IPS-15b (cell line): ENCODE measurements around the gene WIPF2.

ENCODE experiments used
- H3K27me3 ChIP-seq: one replicate; pipeline ENCODE4 v1.6.1; 2013; ENCODE audit warnings: low read length; ENCODE audit not compliant: control insufficient read depth, insufficient read depth
- H3K36me3 ChIP-seq: one replicate; pipeline ENCODE4 v1.6.1; 2013; ENCODE audit warnings: low read length; ENCODE audit not compliant: control insufficient read depth, insufficient read depth
- H3K4me1 ChIP-seq: one replicate; pipeline ENCODE4 v1.6.1; 2013; ENCODE audit warnings: mild to moderate bottlenecking, low read length; ENCODE audit not compliant: control insufficient read depth, insufficient read depth
- H3K4me3 ChIP-seq: one replicate; pipeline ENCODE4 v1.5.1; 2013; ENCODE audit warnings: low read depth, low read length
- H3K9ac ChIP-seq: one replicate; pipeline ENCODE4 v1.6.1; 2013; ENCODE audit warnings: low read depth, mild to moderate bottlenecking, low read length
- H3K9me3 ChIP-seq: one replicate; pipeline ENCODE4 v1.6.1; 2013; ENCODE audit warnings: mild to moderate bottlenecking, low read length; ENCODE audit not compliant: control insufficient read depth, insufficient read depth

Gene WIPF2

GRCh38 chr17:40312131-40312731 is 93.1 kb downstream of the WIPF2 start:
- no peaks in the 10 kb centered on the region for H3K36me3 ChIP-seq
- H3K9ac ChIP-seq, result no peak overlapping the region
- H3K27me3 ChIP-seq, result peaks cover 20% of the 10 kb centered on the region
- peaks cover 14% of the 10 kb centered on the region for H3K4me1 ChIP-seq
- no peaks in the 10 kb centered on the region for H3K9me3 ChIP-seq
- H3K4me3 ChIP-seq, result no peak overlapping the region

DNA sequence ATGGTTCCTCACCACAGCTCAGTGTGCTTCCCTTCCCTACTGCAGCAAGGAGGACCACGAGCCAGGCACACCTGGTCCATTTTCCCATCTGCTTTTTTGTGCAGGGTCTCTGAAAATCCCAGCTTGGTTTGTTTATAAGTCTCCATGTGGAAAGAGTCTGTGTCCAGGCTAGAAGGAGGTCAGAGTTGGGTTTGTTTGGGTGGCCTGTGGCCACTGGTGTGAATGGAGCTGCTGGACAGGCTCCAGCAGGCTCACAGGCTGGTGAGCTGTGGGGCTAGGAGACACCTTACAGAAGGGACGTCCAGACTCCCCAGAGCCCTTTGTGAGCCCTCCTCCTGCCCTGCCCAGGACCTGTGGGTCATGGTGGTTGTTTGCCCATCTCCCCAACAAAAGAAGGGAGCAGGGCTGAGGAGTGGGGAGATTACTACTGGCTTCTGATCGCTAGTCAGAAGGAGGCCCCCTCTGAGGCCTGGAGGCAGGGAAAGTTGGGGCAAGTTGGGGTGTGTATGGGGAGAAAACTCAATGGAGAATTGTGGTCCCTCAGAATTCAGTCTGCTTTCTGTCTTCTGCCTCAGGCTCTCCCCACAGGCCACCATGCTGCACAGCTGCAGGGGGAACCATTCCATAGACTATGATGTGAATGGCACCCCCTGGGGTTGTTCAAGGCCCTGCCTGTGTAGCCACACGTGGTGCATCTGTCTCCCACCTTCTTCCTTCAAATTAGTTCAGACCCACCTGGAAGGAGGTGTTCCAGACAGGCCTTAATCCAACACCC is 94.0 kb downstream of the WIPF2 start:
- no peak overlapping the region for H3K9ac ChIP-seq

GRCh38 chr17:40313668-40314583 is 94.8 kb downstream of the WIPF2 start:
- Histone ChIP-seq H3K9ac (no peak overlapping the region), H3K4me1 (no peaks in the 10 kb centered on the region), H3K36me3 (no peaks in the 10 kb centered on the region), H3K4me3 (no peak overlapping the region), H3K27me3 (peaks cover 26% of the 10 kb centered on the region), H3K9me3 (no peaks in the 10 kb centered on the region)

More for the DNA sequence above, 94.0 kb downstream of the WIPF2 start:
- H3K9me3 ChIP-seq, result no peaks in the 10 kb centered on the region
- peaks cover 22% of the 10 kb centered on the region for H3K27me3 ChIP-seq
- peaks cover 5% of the 10 kb centered on the region for H3K4me1 ChIP-seq
- no peak overlapping the region for H3K4me3 ChIP-seq
- H3K36me3 ChIP-seq, result no peaks in the 10 kb centered on the region

GRCh38 chr17:40314584-40314956 is 95.5 kb downstream of the WIPF2 start:
- Histone ChIP-seq H3K27me3 (peaks cover 32% of the 10 kb centered on the region), H3K36me3 (no peaks in the 10 kb centered on the region), H3K4me3 (no peak overlapping the region), H3K4me1 (no peaks in the 10 kb centered on the region), H3K9ac (no peak overlapping the region), H3K9me3 (no peaks in the 10 kb centered on the region)

DNA sequence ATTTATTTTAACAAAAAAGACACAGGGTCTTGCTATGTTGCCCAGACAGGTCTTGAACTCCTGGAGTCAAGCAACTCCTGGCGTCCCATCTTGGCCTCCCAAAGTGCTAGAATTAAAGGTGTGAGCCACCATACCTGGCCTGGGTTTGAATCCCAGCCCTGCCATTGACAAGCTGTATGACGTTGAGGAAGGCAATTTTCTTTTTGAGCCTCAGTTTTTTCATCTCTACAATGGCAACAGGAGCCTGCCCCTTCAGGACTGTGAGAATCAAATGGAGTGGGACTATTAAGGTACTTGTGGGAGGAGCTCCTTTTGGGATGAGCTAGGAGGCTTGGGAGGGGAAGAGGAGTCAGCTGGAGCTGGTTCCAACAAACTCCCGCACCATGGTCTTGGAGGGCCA is 96.1 kb downstream of the WIPF2 start:
- Histone ChIP-seq H3K36me3 (no peaks in the 10 kb centered on the region), H3K4me3 (no peak overlapping the region), H3K9me3 (no peaks in the 10 kb centered on the region), H3K27me3 (peaks cover 33% of the 10 kb centered on the region), H3K9ac (no peak overlapping the region), H3K4me1 (no peaks in the 10 kb centered on the region)

DNA sequence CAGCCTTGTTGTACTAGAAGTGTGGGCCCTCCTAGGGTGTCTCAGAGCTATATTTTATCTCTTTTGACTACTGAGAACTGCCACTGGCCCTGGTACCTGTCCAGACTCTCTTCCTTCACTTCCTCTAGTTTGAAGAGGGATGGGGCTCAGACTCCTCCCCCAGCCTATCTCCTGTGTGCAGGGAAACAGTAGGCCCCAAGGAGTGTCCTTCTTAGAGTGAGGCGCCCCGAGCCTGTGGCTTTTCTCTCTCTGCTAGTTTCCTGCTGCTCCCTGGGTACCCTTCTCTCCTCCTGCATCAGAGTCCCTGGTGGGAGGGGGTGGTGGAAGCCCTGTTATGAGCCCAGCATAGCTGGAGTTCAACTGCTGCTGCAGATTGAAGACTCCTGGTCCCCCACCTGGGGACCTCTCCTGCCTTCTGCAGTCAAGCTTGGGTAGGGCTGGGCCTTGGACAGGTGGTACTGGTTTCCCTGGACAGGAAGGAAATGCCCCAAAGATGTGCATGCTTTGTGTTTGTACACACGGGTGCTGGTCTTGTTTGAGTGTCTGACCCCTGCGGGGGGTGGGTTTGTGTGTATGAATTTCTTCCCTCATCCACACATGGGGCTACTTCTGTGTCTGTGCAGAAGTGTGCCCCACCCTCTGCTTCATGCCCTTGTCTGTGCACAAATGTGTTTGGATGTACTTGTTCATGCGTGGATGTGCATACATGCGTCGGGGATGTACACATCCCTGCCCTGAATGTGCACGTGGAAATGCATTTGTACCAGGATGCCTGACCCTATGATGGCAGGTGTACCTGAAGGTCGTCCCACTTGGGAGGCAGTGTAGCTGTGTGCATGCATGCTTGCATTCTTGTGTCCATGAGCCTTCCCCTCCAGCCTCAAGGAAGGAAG is 96.8 kb downstream of the WIPF2 start:
- Histone ChIP-seq H3K27me3 (peaks cover 36% of the 10 kb centered on the region), H3K4me1 (peaks cover under 1% of the 10 kb centered on the region), H3K9ac (no peak overlapping the region), H3K4me3 (peak overlapping the region; percentile 75), H3K9me3 (no peaks in the 10 kb centered on the region), H3K36me3 (no peaks in the 10 kb centered on the region)

DNA sequence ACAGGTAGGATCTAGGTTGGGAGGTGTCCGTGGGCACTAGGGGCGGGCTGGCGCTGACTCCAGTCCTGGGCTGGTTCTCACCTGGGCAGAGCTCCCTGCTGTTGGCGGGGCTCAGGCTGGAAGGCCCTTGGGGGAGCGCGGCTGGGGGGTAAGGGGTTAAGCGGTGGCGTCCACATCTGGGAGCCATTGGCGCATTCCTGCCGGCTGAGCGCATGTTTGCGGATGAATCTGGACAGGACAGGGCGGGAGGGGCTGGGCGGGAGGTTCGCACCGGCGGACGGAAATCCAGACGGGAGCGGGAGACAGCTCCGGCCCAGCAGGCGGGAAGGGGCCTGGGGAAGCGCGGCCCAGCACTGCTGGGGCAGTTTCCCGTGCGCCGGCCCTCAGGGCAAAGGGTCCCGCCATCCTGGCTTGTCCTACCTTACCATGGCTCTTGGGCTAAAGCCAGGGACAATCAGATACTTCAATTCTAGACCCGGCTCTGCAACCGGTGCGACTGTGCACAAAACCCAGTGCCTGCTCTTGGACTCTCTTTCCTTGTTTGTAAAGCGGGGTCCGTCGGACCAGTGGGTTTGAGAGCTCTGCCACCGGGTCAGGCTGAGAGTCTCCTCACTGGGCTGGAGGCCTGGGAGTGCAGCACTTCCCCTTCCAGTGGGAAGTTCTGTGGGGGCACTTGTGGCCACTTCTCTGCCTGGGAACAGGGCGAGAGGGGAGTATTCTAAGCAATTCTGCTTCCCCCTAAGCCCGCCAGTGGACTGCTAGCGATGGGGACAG is 97.7 kb downstream of the WIPF2 start:
- peak overlapping the region; percentile 75 for H3K4me3 ChIP-seq
- H3K27me3 ChIP-seq, result peaks cover 37% of the 10 kb centered on the region
- no peak overlapping the region for H3K9ac ChIP-seq
- H3K9me3 ChIP-seq, result no peaks in the 10 kb centered on the region
- no peaks in the 10 kb centered on the region for H3K36me3 ChIP-seq
- peaks cover 6% of the 10 kb centered on the region for H3K4me1 ChIP-seq

DNA sequence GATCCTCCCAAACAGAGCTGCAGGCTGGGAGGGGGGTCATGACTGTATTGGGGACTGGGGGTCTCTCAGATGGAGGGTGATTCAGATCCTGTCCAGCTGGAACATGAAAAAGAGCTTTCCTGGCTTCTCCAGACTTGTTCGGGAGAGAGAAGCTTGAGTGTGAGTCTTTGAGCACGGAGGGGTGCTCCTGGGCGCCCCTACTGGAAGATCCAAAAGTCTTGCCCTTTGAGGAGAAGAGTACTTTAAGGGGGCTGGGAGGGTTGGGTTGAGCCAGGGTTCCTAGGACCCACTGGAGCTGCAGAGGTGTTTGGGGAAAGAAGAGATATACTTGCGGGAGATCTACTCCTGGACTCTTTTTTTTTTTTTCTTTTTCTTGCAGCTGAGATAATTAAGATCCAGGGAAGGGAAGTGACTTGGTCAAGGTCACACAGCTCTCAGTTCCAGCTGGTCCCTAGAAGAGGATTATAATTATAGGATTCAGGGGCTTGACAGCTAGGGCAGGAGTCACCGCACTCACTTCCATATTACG is 98.3 kb downstream of the WIPF2 start:
- H3K4me3 ChIP-seq, result peak overlapping the region; percentile 75
- H3K27me3 ChIP-seq, result peaks cover 37% of the 10 kb centered on the region
- H3K36me3 ChIP-seq, result no peaks in the 10 kb centered on the region
- H3K9ac ChIP-seq, result no peak overlapping the region
- H3K4me1 ChIP-seq, result peaks cover 8% of the 10 kb centered on the region
- no peaks in the 10 kb centered on the region for H3K9me3 ChIP-seq

DNA sequence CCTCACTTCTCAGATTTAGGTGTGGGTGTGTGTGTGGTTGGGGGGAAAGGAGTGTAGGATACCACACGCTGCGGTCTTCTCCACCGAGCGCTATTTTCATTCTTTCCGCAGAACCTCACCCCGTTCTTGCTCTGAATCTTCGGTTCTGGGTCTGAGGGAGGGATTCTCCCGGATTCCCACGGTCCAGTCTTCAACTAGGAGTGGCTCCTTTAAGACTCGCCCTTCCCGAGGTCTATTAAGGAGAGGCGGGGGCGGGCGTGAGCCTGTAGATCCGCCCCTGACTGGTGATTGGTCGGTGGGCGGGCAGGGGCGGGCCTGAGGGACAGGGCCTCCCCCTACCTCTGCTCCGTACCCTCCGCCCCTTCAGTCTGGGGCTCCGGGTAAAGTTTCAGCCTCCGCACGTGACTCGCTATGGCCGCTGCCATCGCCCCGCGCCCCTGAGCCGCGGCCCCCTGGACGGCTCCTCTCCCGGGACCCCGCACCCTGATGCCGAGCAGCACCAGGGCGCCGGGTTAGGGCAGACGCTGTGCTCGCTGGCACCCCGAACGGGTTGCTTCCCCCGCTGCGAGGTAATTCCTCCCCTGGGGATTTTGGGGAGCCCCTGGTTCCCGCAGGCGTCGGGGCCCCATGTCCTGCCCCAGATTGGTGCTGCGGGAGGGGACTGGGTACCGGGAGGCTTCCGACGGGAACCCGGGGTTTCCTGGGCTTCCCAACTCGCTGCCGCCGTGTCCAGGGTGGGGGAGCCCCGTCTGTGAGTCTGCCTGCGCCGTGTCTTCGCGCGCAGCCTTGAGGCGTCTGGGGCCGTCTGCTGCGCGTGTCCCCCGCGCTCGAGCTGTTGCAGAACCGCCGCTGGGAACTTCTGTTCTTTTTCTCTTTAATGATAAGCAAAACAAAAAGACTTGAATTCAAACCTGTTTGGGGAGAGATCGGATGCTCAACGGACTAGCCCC is 99.1 kb downstream of the WIPF2 start:
- Histone ChIP-seq H3K4me3 (peak overlapping the region; percentile 75), H3K27me3 (peaks cover 37% of the 10 kb centered on the region), H3K4me1 (peaks cover 10% of the 10 kb centered on the region), H3K36me3 (no peaks in the 10 kb centered on the region), H3K9ac (peak overlapping the region; percentile 54), H3K9me3 (no peaks in the 10 kb centered on the region)
